Activated effector memory CD4-positive, alpha-beta T cell treated with anti-CD3 and anti-CD28 coated beads, Interleukin-2, amount 50 U/mL, for 16 hours (primary cell): ENCODE results near the gene KCP.
A peak's percentile ranks its signal among the peaks of the same experiment; 100 is the strongest.

Experiments
- DNase-seq: peaks from one replicate; pipeline ENCODE4 v3.0.0-alpha.2; 2020

Gene KCP

GRCh38 chr7:128919881-128920799 lies 9.6 kb upstream of the KCP start:
- DNase-seq: peak; percentile 34

GRCh38 chr7:128919241-128919640 lies 8.7 kb upstream of the KCP start:
- peak; percentile 39 for DNase-seq

- DNase-seq: peak; percentile 48
These were observed 7.6 kb upstream of the KCP start for GRCh38 chr7:128918016-128918665.

GRCh38 chr7:128917122-128917521 lies 6.6 kb upstream of the KCP start:
- DNase-seq: peak; percentile 43

GRCh38 chr7:128916643-128916915 lies 6.1 kb upstream of the KCP start:
- peak; percentile 34 for DNase-seq

GRCh38 chr7:128915841-128916642 lies 5.5 kb upstream of the KCP start:
- DNase-seq: peak; percentile 61

GRCh38 chr7:128915271-128915819 lies 4.8 kb upstream of the KCP start:
- peak; percentile 60 for DNase-seq

GRCh38 chr7:128914566-128915151 lies 4.2 kb upstream of the KCP start:
- peak; percentile 65 for DNase-seq

- peak; percentile 46 for DNase-seq
These were observed 3.5 kb upstream of the KCP start for GRCh38 chr7:128913870-128914565.

- peak; percentile 10 for DNase-seq
These were observed 2.4 kb upstream of the KCP start for GRCh38 chr7:128912709-128913495.

GRCh38 chr7:128912281-128912680 lies 1.8 kb upstream of the KCP start:
- no peak for DNase-seq

GRCh38 chr7:128911423-128912031 lies 1.0 kb upstream of the KCP start:
- no peak for DNase-seq

- no peak for DNase-seq
These were observed 612 bp downstream of the KCP start for GRCh38 chr7:128909625-128910568.

- DNase-seq: no peak
These were observed 1.5 kb downstream of the KCP start for GRCh38 chr7:128908750-128909624.

- no peak for DNase-seq
These were observed 3.5 kb downstream of the KCP start for GRCh38 chr7:128906766-128907559.

GRCh38 chr7:128906001-128906765 lies 4.3 kb downstream of the KCP start:
- DNase-seq: no peak
